Adrenal gland (tissue), 5 donors: ENCODE results near the gene NUP37.

Experiments used
- POLR2A ChIP-seq, 2 donors: fragments of 450-650 bp; IDR thresholded peaks; one replicate each; pipeline ENCODE4 v1.6.1; 2017; ENCODE audit warnings: antibody characterized with exemption in 2 of 2, mild to moderate bottlenecking in 2 of 2, moderate library complexity in 1 of 2
- TF ChIP-seq, protein P1 (sequence below), 6 experiments: fragments of 450-650 bp in 4 of 6; fragments of 200-600 bp in 2 of 6; sonication (generic) in 1 of 6; IDR thresholded peaks; 1 replicate in 5 of 6; 2 replicates in 1 of 6; pipeline versions ENCODE4 v1.5.1 to v1.8.0; 2016 to 2021; ENCODE audit warnings: antibody characterized with exemption in 6 of 6, mild to moderate bottlenecking in 2 of 6, moderate library complexity in 1 of 6
- donor health status: DM: no; HTN: no; CAD: no.

DNA sequence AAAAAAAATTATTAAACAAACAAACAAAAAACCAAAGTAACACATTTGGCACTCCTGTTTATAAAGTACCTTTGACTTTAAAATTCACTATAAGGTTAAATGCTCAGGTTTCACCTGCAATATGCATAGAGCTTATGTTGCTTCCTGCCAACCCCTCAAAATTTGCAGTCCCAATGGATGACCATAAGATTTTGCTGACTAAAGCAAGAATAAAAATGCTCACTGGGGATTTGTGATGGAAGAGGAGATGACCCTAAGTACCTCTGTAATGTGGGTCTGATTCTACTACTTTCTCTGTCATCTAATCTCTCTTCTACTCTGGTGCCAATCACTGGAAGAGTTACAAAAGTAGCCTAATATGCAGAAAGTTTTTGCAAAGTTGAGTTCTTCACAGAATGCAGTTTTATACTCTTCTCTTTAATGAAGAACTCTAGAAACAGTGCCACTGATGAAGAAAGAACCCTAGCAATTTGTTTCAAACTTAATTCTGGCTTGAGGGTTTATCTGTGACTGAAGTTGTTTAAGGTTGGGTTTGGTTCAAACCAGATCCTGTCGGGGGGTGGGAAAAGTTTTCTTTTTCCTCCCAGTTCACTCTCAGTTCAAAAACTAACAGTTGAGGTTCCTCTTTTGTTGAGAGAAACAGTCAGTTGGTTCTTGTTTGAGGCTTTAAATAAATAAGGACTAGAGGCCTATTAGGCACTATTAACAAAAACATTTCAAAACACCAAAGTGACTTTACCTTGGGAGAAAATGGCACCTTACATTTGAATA lies 69.1 kb downstream of the NUP37 start:
- TF ChIP-seq, protein P1, sequence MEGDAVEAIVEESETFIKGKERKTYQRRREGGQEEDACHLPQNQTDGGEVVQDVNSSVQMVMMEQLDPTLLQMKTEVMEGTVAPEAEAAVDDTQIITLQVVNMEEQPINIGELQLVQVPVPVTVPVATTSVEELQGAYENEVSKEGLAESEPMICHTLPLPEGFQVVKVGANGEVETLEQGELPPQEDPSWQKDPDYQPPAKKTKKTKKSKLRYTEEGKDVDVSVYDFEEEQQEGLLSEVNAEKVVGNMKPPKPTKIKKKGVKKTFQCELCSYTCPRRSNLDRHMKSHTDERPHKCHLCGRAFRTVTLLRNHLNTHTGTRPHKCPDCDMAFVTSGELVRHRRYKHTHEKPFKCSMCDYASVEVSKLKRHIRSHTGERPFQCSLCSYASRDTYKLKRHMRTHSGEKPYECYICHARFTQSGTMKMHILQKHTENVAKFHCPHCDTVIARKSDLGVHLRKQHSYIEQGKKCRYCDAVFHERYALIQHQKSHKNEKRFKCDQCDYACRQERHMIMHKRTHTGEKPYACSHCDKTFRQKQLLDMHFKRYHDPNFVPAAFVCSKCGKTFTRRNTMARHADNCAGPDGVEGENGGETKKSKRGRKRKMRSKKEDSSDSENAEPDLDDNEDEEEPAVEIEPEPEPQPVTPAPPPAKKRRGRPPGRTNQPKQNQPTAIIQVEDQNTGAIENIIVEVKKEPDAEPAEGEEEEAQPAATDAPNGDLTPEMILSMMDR (IDR thresholded peaks at IDR 0.05) = no peak
- TF ChIP-seq POLR2A (IDR thresholded peaks at IDR 0.05) = no peak
